PC-3 (cell line): ENCODE measurements around the gene TSFM. TPM values are rescaled to one million over a fixed set of nuclear protein-coding genes. Genes with fewer than 3 reads are reported as not detected.

ENCODE experiments used
- ATAC-seq: fragments of 200-7000 bp; cut with Tn5 transposase; 2 replicates; pipeline ENCODE4 v1.9.1; 2020; ENCODE audit warnings: mild to moderate bottlenecking, moderate library complexity
- BruUV-seq: library from RNA; stranded (reverse); fragments of 400-500 nt; replicated peaks from 2 replicates; lab custom pipeline; 2021; lab: Mats Ljungman, UMichigan
- CTCF ChIA-PET: fragments of 300-600 bp; sonication (Branson Sonifier 250); formaldehyde crosslinking; loops from one replicate; lab custom pipeline; 2022; ENCODE audit warnings: antibody characterized with exemption; lab: Charles Lee
- POLR2A ChIA-PET: fragments of 300-600 bp; sonication (Branson Sonifier 250); formaldehyde crosslinking; loops from one replicate; lab custom pipeline; 2022; ENCODE audit warnings: antibody characterized with exemption; ENCODE audit not compliant: unreplicated experiment; lab: Charles Lee
- DNase-seq: peaks from one replicate; pipeline ENCODE4 v3.0.0-alpha.2; 2015
- H2AFZ ChIP-seq: fragments of 300-600 bp; sonication (generic); 2 replicates; pipeline ENCODE4 v1.6.0; 2016; ENCODE audit warnings: antibody characterized with exemption, low read length
- H3F3A ChIP-seq: fragments of 300-600 bp; sonication (generic); one replicate; pipeline ENCODE4 v1.6.0; 2017; ENCODE audit warnings: antibody characterized with exemption, low read length, control low read depth, mild to moderate bottlenecking; ENCODE audit not compliant: unreplicated experiment
- H3K27ac ChIP-seq: fragments of 300-600 bp; sonication (generic); 2 replicates; pipeline ENCODE4 v1.5.1; 2016; ENCODE audit warnings: mild to moderate bottlenecking, low read length
- H3K27me3 ChIP-seq: fragments of 300-600 bp; sonication (generic); 2 replicates; pipeline ENCODE4 v1.6.1; 2016; ENCODE audit warnings: low read length, mixed read lengths
- H3K36me3 ChIP-seq: fragments of 300-600 bp; sonication (generic); 2 replicates; pipeline ENCODE4 v1.6.1; 2016; ENCODE audit warnings: low read depth, mixed run types, low read length, mixed read lengths
- H3K4me1 ChIP-seq: fragments of 300-600 bp; sonication (generic); 2 replicates; pipeline ENCODE4 v1.5.1; 2016; ENCODE audit warnings: low read length; ENCODE audit not compliant: insufficient read depth
- H3K4me2 ChIP-seq: fragments of 300-600 bp; sonication (generic); 2 replicates; pipeline ENCODE4 v1.6.0; 2016; ENCODE audit warnings: low read length
- H3K4me3 ChIP-seq: fragments of 300-600 bp; sonication (generic); 2 replicates; pipeline ENCODE4 v1.5.1; 2016; ENCODE audit warnings: mild to moderate bottlenecking, low read length, mixed read lengths
- H3K79me2 ChIP-seq: fragments of 300-600 bp; sonication (generic); 2 replicates; pipeline ENCODE4 v1.6.1; 2017; ENCODE audit warnings: low read length, mixed read lengths
- H3K9ac ChIP-seq: fragments of 300-600 bp; sonication (generic); 2 replicates; pipeline ENCODE4 v1.6.0; 2016; ENCODE audit warnings: mild to moderate bottlenecking, low read length
- H3K9me2 ChIP-seq: fragments of 300-600 bp; sonication (generic); replicated peaks from 2 replicates; pipeline ENCODE4 v1.6.1; 2016; ENCODE audit warnings: mixed run types, low read length, mixed read lengths
- H3K9me3 ChIP-seq: fragments of 300-600 bp; sonication (generic); 2 replicates; pipeline ENCODE4 v1.6.1; 2016; ENCODE audit warnings: low read length, mixed read lengths
- H4K20me1 ChIP-seq: fragments of 300-600 bp; sonication (generic); 2 replicates; pipeline ENCODE4 v1.6.1; 2016; ENCODE audit warnings: low read length, mixed read lengths
- EZH2 ChIP-seq: fragments of 300-600 bp; sonication (generic); IDR thresholded peaks from one replicate; pipeline ENCODE4 v1.6.1; 2017; ENCODE audit warnings: antibody characterized with exemption, mild to moderate bottlenecking, low read length; ENCODE audit not compliant: unreplicated experiment
- EZH2phosphoT487 ChIP-seq: fragments of 300-600 bp; sonication (generic); IDR thresholded peaks from 2 replicates; pipeline ENCODE4 v1.6.1; 2018; ENCODE audit warnings: mild to moderate bottlenecking, antibody characterized with exemption, low read length, borderline replicate concordance
- intact Hi-C: fragments of 100-400 bp; cut with micrococcal nuclease; formaldehyde crosslinking; loops from 2 replicates; pipeline ENCODE4 v1.9.0; 2023
- total RNA-seq: library from RNA; depleted of rRNA; stranded (reverse); fragments of >200 nt; gene quantifications from 2 replicates; pipeline ENCODE4 v1.2.3, GENCODE V29; 2014
- TF ChIP-seq, protein P1 (sequence below): fragments of 300-600 bp; sonication (generic); conservative IDR thresholded peaks from 2 replicates; pipeline ENCODE4 v1.5.1; 2017; ENCODE audit warnings: antibody characterized with exemption, low read depth, mild to moderate bottlenecking, low read length

Gene TSFM
- total RNA-seq, 1 experiment from 2014 or later: 63.0 TPM

DNA sequence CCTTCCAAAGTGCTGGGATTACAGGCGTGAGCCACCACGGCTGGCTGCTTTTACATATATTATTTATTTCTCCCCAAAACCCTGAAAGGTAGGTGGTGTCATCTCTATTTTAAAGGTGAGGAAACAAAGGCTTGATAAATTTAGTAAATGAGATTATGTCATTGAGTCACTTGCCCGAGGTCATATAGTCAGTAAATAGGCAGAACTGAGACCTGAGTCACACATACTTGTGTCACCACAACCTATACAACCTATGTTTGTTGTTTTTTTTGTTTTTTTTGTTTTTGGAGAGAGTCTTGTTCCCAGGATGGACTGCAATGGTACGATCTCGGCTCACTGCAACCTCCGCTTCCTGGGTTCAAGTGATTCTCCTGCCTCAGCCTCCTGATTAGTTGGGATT is 12.8 kb downstream of the TSFM start:
- ChIA-PET CTCF (no interaction called here), POLR2A (no interaction called here)
- Histone ChIP-seq H2AFZ (no peak overlapping the region), H3F3A (no peaks in the 10 kb centered on the region), H3K4me2 (no peak overlapping the region), H3K27ac (peak overlapping the region; percentile 58), H3K4me3 (no peak overlapping the region), H3K9me2 (no peaks in the 10 kb centered on the region), H3K9me3 (no peaks in the 10 kb centered on the region), H3K79me2 (0 out of 2 replicates have a peak, but pooled peaks cover 7% of the 10 kb centered on the region), H3K4me1 (peaks cover 17% of the 10 kb centered on the region), H4K20me1 (no peaks in the 10 kb centered on the region), H3K36me3 (peaks cover 29% of the 10 kb centered on the region), H3K27me3 (no peaks in the 10 kb centered on the region), H3K9ac (no peak overlapping the region)
- intact Hi-C loops: no loop called here
- ATAC-seq: peak; percentile 83
- peak; percentile 90 for DNase-seq
- no TSS peak for BruUV-seq
- TF ChIP-seq EZH2phosphoT487 (no peak), EZH2 (no peak)
- TF ChIP-seq, protein P1, sequence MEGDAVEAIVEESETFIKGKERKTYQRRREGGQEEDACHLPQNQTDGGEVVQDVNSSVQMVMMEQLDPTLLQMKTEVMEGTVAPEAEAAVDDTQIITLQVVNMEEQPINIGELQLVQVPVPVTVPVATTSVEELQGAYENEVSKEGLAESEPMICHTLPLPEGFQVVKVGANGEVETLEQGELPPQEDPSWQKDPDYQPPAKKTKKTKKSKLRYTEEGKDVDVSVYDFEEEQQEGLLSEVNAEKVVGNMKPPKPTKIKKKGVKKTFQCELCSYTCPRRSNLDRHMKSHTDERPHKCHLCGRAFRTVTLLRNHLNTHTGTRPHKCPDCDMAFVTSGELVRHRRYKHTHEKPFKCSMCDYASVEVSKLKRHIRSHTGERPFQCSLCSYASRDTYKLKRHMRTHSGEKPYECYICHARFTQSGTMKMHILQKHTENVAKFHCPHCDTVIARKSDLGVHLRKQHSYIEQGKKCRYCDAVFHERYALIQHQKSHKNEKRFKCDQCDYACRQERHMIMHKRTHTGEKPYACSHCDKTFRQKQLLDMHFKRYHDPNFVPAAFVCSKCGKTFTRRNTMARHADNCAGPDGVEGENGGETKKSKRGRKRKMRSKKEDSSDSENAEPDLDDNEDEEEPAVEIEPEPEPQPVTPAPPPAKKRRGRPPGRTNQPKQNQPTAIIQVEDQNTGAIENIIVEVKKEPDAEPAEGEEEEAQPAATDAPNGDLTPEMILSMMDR: no peak

DNA sequence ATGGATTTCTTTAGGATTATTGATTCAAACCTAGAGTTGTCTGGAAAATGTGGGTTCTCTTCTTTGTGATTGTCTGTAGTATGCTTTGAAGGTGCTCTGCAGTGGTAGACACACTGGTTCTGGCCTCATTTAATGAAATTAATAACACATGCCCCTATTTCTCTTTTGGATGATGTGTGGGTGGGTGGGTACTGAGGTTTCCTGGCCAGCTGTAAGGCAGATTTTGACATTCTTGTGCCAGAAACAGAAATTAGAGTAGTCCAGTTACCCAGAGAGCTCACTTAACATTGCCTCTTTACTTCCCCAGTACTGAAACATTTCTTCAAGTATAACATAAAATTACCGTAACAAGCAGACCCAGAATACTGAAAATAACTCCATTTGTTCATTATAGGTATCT is 14.4 kb downstream of the TSFM start:
- H3K27me3 ChIP-seq: no peaks in the 10 kb centered on the region
- no peak overlapping the region for H2AFZ ChIP-seq
- H3K27ac ChIP-seq: no peak overlapping the region
- H3K4me3 ChIP-seq: no peak overlapping the region
- ChIA-PET POLR2A (no interaction called here), CTCF (no interaction called here)
- no peaks in the 10 kb centered on the region for H3F3A ChIP-seq
- H3K9me3 ChIP-seq: no peaks in the 10 kb centered on the region
- TF ChIP-seq, protein P1: no peak
- TF ChIP-seq EZH2phosphoT487: no peak
- no peak for TF ChIP-seq EZH2
- no peaks in the 10 kb centered on the region for H4K20me1 ChIP-seq
- intact Hi-C loops: no loop called here
- BruUV-seq: no TSS peak
- DNase-seq: no peak
- H3K9ac ChIP-seq: no peak overlapping the region
- peaks cover 17% of the 10 kb centered on the region for H3K4me1 ChIP-seq
- peaks cover 20% of the 10 kb centered on the region for H3K36me3 ChIP-seq
- 0 out of 2 replicates have a peak, but pooled peaks cover 7% of the 10 kb centered on the region for H3K79me2 ChIP-seq
- no peaks in the 10 kb centered on the region for H3K9me2 ChIP-seq
- no peak for ATAC-seq
- no peak overlapping the region for H3K4me2 ChIP-seq

DNA sequence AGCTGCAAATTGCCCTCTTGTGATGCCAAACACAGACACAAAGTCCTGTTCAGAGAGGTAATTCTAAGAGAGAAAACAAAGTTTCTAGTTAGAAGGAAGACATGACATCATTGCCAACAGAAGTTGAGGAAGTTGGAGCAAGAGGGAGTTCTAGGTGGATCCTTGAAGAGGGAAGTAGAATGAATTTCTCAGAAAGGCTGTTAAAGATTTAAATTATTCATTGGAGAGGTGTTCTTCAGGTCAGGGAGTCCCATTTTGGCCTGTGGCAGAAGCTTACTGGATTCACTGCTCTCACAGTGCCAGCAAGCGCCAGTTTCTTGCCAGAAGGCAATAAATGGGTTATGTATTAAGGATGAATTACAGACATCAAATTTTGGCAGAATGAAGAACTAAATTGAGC is 15.3 kb downstream of the TSFM start:
- peaks cover 20% of the 10 kb centered on the region for H3K36me3 ChIP-seq
- TF ChIP-seq EZH2: no peak
- TF ChIP-seq, protein P1: no peak
- TF ChIP-seq EZH2phosphoT487: no peak
- intact Hi-C loops: no loop called here
- no peak for ATAC-seq
- 0 out of 2 replicates have a peak, but pooled peaks cover 7% of the 10 kb centered on the region for H3K79me2 ChIP-seq
- no peak for DNase-seq
- H3K9ac ChIP-seq: no peak overlapping the region
- no peak overlapping the region for H2AFZ ChIP-seq
- H3K27me3 ChIP-seq: no peaks in the 10 kb centered on the region
- H3K9me2 ChIP-seq: no peaks in the 10 kb centered on the region
- ChIA-PET CTCF (no interaction called here), POLR2A (no interaction called here)
- H3K4me2 ChIP-seq: no peak overlapping the region
- no peaks in the 10 kb centered on the region for H4K20me1 ChIP-seq
- no TSS peak for BruUV-seq
- H3F3A ChIP-seq: no peaks in the 10 kb centered on the region
- peaks cover 17% of the 10 kb centered on the region for H3K4me1 ChIP-seq
- H3K27ac ChIP-seq: no peak overlapping the region
- no peaks in the 10 kb centered on the region for H3K9me3 ChIP-seq
- no peak overlapping the region for H3K4me3 ChIP-seq
